Measurements from ENCODE around the gene C4BPA.
A peak's percentile ranks its signal among the peaks of the same experiment; 100 is the strongest.

The C4BPA gene

GRCh38 chr1:207070811-207071210 is 33.2 kb upstream of the C4BPA start:
- peak overlapping the region; percentile 49 for H2AFZ ChIP-seq (ENCODE audit: low read length)
- TF ChIP-seq EZH2phosphoT487 (IDR thresholded peaks at IDR 0.05; ENCODE audit: borderline replicate concordance) = no peak
- TF ChIP-seq CTCF (conservative IDR thresholded peaks at IDR 0.05; ENCODE audit: low read length) = no peak
- H3K4me2 ChIP-seq (ENCODE audit: low read depth, low read length, poor library complexity, severe bottlenecking) = peak overlapping the region; percentile 47
- H3K4me3 ChIP-seq (ENCODE audit: low read length, poor library complexity, severe bottlenecking) = peak overlapping the region; percentile 12
- H3K4me1 ChIP-seq (ENCODE audit: insufficient read depth, low read length, poor library complexity, severe bottlenecking) = peaks cover 22% of the 10 kb centered on the region
- H3K9me3 ChIP-seq (ENCODE audit: insufficient read depth, low read depth, low read length) = no peaks in the 10 kb centered on the region
- H3K36me3 ChIP-seq (ENCODE audit: insufficient read depth, low read length) = no peaks in the 10 kb centered on the region
- H3K9ac ChIP-seq (ENCODE audit: low read depth, low read length, poor library complexity, severe bottlenecking) = no peak overlapping the region
- H3K9me2 ChIP-seq (replicated peaks; ENCODE audit: low read depth, low read length) = no peaks in the 10 kb centered on the region
- no peaks in the 10 kb centered on the region for H3K79me2 ChIP-seq (ENCODE audit: insufficient read depth, low read length)
- H3K27me3 ChIP-seq (ENCODE audit: insufficient read depth, low read length, poor library complexity, severe bottlenecking) = no peaks in the 10 kb centered on the region
- no peaks in the 10 kb centered on the region for H4K20me1 ChIP-seq (ENCODE audit: insufficient read depth, low read length, poor library complexity, severe bottlenecking)
- H3F3A ChIP-seq (ENCODE audit: low read depth) = no peaks in the 10 kb centered on the region

DNA sequence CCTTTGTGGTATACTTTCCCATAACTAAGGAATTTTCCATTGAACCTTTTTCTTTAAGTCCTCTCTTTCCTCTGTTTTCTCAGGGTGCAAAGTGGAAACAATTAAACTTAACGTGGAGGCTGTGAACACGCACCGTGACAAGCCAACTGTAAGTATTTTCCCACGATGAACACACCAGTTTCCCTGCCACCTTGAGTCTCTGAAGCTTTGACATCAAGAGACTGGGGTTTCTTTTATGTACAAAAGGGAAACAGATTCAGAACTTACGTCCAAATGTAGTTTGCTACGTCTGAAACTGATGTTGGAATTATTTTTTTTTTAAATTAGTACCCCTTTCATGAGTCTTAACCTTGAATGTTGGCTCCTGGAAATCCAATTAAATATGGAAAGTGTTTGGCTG is 32.6 kb upstream of the C4BPA start:
- Histone ChIP-seq H3K9me2 (replicated peaks; ENCODE audit: low read depth, low read length) (no peaks in the 10 kb centered on the region), H3K9me3 (ENCODE audit: insufficient read depth, low read depth, low read length) (no peaks in the 10 kb centered on the region), H3K9ac (ENCODE audit: low read depth, low read length, poor library complexity, severe bottlenecking) (no peak overlapping the region), H3K79me2 (ENCODE audit: insufficient read depth, low read length) (no peaks in the 10 kb centered on the region), H3F3A (ENCODE audit: low read depth) (no peaks in the 10 kb centered on the region), H4K20me1 (ENCODE audit: insufficient read depth, low read length, poor library complexity, severe bottlenecking) (no peaks in the 10 kb centered on the region), H3K4me1 (ENCODE audit: insufficient read depth, low read length, poor library complexity, severe bottlenecking) (peaks cover 22% of the 10 kb centered on the region), H3K27me3 (ENCODE audit: insufficient read depth, low read length, poor library complexity, severe bottlenecking) (no peaks in the 10 kb centered on the region), H3K4me3 (ENCODE audit: low read length, poor library complexity, severe bottlenecking) (peak overlapping the region; percentile 12), H2AFZ (ENCODE audit: low read length) (no peak overlapping the region), H3K36me3 (ENCODE audit: insufficient read depth, low read length) (no peaks in the 10 kb centered on the region), H3K4me2 (ENCODE audit: low read depth, low read length, poor library complexity, severe bottlenecking) (peak overlapping the region; percentile 47)
- TF ChIP-seq CTCF (conservative IDR thresholded peaks at IDR 0.05; ENCODE audit: low read length) (no peak), EZH2phosphoT487 (IDR thresholded peaks at IDR 0.05; ENCODE audit: borderline replicate concordance) (no peak)

DNA sequence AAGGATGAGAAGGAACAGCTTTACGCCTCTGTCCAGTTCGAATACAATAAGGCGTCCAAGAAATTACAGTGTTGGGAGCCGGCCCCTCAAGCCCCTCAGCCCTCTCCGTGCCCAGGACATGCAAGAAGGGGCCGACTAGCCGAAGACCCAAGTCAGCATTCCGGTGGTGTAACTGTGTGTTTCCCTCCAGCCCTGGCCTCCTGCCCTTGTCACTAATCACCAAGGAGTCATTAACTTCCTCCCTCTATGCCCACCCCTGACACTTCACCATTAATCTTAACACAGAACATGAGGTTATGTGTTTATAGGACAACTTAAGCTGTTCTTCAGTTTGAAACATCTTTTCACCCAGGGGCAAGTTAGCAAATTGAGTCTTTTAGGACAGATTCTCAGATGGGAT is 31.8 kb upstream of the C4BPA start:
- Histone ChIP-seq H3K9me3 (ENCODE audit: insufficient read depth, low read depth, low read length) (no peaks in the 10 kb centered on the region), H3K79me2 (ENCODE audit: insufficient read depth, low read length) (no peaks in the 10 kb centered on the region), H3K9ac (ENCODE audit: low read depth, low read length, poor library complexity, severe bottlenecking) (no peak overlapping the region), H2AFZ (ENCODE audit: low read length) (no peak overlapping the region), H3K36me3 (ENCODE audit: insufficient read depth, low read length) (no peaks in the 10 kb centered on the region), H3K9me2 (replicated peaks; ENCODE audit: low read depth, low read length) (no peaks in the 10 kb centered on the region), H3F3A (ENCODE audit: low read depth) (no peaks in the 10 kb centered on the region), H3K4me1 (ENCODE audit: insufficient read depth, low read length, poor library complexity, severe bottlenecking) (peaks cover 22% of the 10 kb centered on the region), H4K20me1 (ENCODE audit: insufficient read depth, low read length, poor library complexity, severe bottlenecking) (no peaks in the 10 kb centered on the region), H3K27me3 (ENCODE audit: insufficient read depth, low read length, poor library complexity, severe bottlenecking) (no peaks in the 10 kb centered on the region), H3K4me2 (ENCODE audit: low read depth, low read length, poor library complexity, severe bottlenecking) (no peak overlapping the region), H3K4me3 (ENCODE audit: low read length, poor library complexity, severe bottlenecking) (no peak overlapping the region)
- TF ChIP-seq CTCF (conservative IDR thresholded peaks at IDR 0.05; ENCODE audit: low read length) (no peak), EZH2phosphoT487 (IDR thresholded peaks at IDR 0.05; ENCODE audit: borderline replicate concordance) (no peak)
